Activated CD8-positive, alpha-beta memory T cell treated with anti-CD3 and anti-CD28 coated beads, Interleukin-2, amount 10 ng/mL, durations not matched to agents 7 days and 5 days (primary cell): Measurements from ENCODE around the gene LNPEP. TPM values are rescaled to one million over a fixed set of nuclear protein-coding genes. Genes with fewer than 3 reads are reported as not detected.

ENCODE experiments used
- ATAC-seq: fragments of 150-1000 bp; cut with Tn5 transposase; one replicate; pipeline ENCODE4 v1.10.0; 2021; ENCODE audit warnings: moderate library complexity
- CTCF ChIA-PET: fragments of 350-600 bp; sonication (Branson Sonifier 250); formaldehyde crosslinking; loops from one replicate; lab custom pipeline; 2021; ENCODE audit warnings: antibody characterized with exemption; lab: Charles Lee
- DNase-seq: peaks from one replicate; pipeline ENCODE4 v3.0.0-alpha.2; 2020
- H3K27ac Mint-ChIP-seq: one replicate; pipeline ENCODE4 v1.8.0; 2021; ENCODE audit warnings: mild to moderate bottlenecking, mixed read lengths
- H3K27me3 Mint-ChIP-seq: one replicate; pipeline ENCODE4 v1.8.0; 2021; ENCODE audit warnings: mixed read lengths
- H3K36me3 Mint-ChIP-seq: one replicate; pipeline ENCODE4 v1.8.0; 2021; ENCODE audit warnings: mild to moderate bottlenecking, mixed read lengths
- H3K4me1 Mint-ChIP-seq: one replicate; pipeline ENCODE4 v1.8.0; 2021; ENCODE audit warnings: mixed read lengths
- H3K4me3 Mint-ChIP-seq: one replicate; pipeline ENCODE4 v1.8.0; 2021; ENCODE audit warnings: mild to moderate bottlenecking, moderate library complexity, mixed read lengths
- H3K9me3 Mint-ChIP-seq: one replicate; pipeline ENCODE4 v1.8.0; 2022; ENCODE audit warnings: low read depth, mixed read lengths
- total RNA-seq, 2 experiments: library from RNA; stranded (reverse); gene quantifications; one replicate each; pipeline ENCODE4 v1.2.3, GENCODE V29; 2021

LNPEP gene
- total RNA-seq, 2 experiments from 2014 or later, result 67.4 to 80.4 TPM

DNA sequence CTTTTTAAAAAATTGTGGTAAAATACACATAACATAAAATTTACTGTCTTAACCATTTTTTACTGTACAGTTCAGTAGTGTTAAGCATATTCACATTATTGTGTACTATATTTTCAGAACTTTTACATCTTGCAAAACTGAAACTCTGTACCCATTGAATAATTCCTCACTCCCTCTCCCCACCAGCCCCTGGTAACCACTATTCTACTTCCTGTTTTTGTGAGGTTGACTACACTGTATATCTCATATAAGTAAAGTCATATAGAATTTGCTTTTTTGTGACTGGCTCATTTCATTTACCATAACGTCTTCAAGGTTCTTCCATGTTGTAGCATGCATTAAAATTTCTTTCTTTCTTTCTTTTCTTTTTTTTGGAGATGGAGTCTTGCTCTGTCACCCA, 87.0 kb downstream of the LNPEP start:
- H3K4me3 Mint-ChIP-seq, result no peak overlapping the region
- CTCF ChIA-PET, result no interaction called here
- DNase-seq, result no peak
- no peaks in the 10 kb centered on the region for H3K27me3 Mint-ChIP-seq
- H3K9me3 Mint-ChIP-seq, result no peaks in the 10 kb centered on the region
- peak overlapping the region; percentile 76 for H3K27ac Mint-ChIP-seq
- ATAC-seq, result peak; percentile 82
- H3K36me3 Mint-ChIP-seq, result peaks cover 67% of the 10 kb centered on the region
- H3K4me1 Mint-ChIP-seq, result peaks cover 31% of the 10 kb centered on the region

DNA sequence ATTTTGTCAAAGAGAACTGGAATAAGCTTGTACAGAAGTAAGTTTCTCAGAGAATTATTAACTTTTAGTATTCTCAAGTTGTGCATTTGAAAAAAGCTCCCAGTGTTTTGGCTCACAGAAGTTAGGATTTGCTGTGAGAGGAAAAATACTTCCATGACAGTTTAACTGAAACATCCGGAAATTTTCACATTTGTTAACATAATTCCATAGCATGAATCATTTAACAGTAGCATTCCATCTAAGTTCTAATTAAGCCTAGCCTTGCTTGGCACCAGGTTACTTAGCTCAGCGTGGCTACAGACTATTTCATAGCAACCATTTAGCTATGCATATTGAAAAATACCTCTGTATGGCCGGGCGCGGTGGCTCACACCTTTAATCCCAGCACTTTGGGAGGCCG, 90.8 kb downstream of the LNPEP start:
- H3K27me3 Mint-ChIP-seq, result no peaks in the 10 kb centered on the region
- H3K36me3 Mint-ChIP-seq, result peaks cover 76% of the 10 kb centered on the region
- peaks cover 15% of the 10 kb centered on the region for H3K4me1 Mint-ChIP-seq
- no peak overlapping the region for H3K27ac Mint-ChIP-seq
- H3K9me3 Mint-ChIP-seq, result no peaks in the 10 kb centered on the region
- ATAC-seq (no peak), DNase-seq (no peak)
- CTCF ChIA-PET, result interaction anchor here (0.6 to 2.8 kb wide), 2 partner anchors 158 to 233 kb away, joined by 3 to 5 read pairs; no protein-coding TSS in a partner anchor
- H3K4me3 Mint-ChIP-seq, result no peak overlapping the region

DNA sequence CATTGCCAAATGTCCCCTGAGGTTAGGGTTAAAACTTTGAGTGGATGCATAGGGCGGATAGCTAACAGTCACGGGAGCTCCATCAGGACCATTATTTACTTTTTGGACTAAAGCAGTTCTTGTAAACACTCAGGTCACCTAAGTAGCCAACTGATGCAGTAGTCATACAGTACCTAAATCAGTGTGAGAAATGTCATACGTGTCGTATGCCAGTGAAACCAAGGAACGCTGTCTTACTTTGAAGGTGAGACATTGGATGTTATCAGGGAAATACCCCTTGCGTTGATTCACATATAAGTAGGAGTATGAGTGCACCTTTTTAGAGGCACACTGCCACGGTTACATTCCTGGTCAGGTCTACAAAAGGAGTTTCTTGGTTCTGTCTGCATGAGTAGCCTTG, 101.9 kb downstream of the LNPEP start:
- DNase-seq, result no peak
- peaks cover 27% of the 10 kb centered on the region for H3K36me3 Mint-ChIP-seq
- CTCF ChIA-PET, result no interaction called here
- no peak overlapping the region for H3K27ac Mint-ChIP-seq
- H3K27me3 Mint-ChIP-seq, result no peaks in the 10 kb centered on the region
- no peaks in the 10 kb centered on the region for H3K4me1 Mint-ChIP-seq
- H3K4me3 Mint-ChIP-seq, result no peak overlapping the region
- H3K9me3 Mint-ChIP-seq, result no peaks in the 10 kb centered on the region
- ATAC-seq, result no peak

DNA sequence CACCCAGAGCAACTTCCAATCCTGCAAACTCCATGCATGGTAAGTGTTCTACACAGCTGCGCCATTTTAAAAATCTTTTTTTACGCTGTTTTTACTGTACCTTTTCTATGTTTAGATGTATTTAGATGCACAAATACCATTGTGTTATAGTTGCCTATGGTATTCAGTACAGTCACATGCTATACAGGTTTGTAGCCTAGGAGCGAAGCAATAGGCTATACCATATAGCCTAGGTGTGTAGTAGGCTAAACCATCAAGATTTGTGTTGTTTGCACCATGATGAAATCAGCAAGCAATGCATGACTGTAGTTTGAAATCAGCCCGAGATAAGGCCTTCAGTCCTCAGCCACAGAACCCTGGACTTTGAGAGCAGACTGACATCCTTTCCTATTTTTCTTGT, 105.4 kb downstream of the LNPEP start:
- CTCF ChIA-PET, result interaction anchor here (1.3 kb wide), 1 partner anchor 101 kb away, joined by 4 read pairs; the partner anchor contains the start of gene LIX1

DNA sequence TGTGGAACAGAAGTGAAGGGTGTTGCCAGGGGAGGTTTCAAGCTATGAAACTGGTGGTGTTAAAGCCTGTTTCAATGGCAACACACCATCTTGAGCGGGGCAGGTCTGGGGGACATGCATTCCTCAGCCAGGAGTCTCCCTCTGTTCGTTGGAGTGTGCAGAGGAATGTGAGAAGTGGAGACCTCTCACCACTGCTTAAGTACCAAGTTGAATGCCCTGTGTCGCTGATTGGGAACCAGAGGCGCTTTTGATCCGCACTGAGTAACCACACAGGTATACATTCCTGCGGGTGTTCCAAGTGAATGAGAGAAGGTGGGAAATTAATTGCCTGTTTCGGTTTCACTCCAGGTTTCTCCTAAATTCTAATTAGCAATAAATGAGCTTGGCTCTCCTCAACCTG, 107.1 kb downstream of the LNPEP start:
- Mint-ChIP-seq H3K9me3 (no peaks in the 10 kb centered on the region), H3K27me3 (peaks cover 3% of the 10 kb centered on the region), H3K36me3 (peaks cover 1% of the 10 kb centered on the region), H3K4me3 (no peak overlapping the region), H3K27ac (no peak overlapping the region), H3K4me1 (peaks cover 2% of the 10 kb centered on the region)
- DNase-seq, result no peak
- CTCF ChIA-PET, result interaction anchor here (1.2 kb wide), 1 partner anchor 119 kb away, joined by 3 read pairs; no protein-coding TSS in a partner anchor
- no peak for ATAC-seq

More for the DNA sequence above, 105.4 kb downstream of the LNPEP start:
- Mint-ChIP-seq H3K27me3 (no peaks in the 10 kb centered on the region), H3K36me3 (peaks cover 7% of the 10 kb centered on the region), H3K9me3 (no peaks in the 10 kb centered on the region), H3K4me1 (no peaks in the 10 kb centered on the region), H3K27ac (no peak overlapping the region), H3K4me3 (no peak overlapping the region)
- ATAC-seq (no peak), DNase-seq (no peak)

DNA sequence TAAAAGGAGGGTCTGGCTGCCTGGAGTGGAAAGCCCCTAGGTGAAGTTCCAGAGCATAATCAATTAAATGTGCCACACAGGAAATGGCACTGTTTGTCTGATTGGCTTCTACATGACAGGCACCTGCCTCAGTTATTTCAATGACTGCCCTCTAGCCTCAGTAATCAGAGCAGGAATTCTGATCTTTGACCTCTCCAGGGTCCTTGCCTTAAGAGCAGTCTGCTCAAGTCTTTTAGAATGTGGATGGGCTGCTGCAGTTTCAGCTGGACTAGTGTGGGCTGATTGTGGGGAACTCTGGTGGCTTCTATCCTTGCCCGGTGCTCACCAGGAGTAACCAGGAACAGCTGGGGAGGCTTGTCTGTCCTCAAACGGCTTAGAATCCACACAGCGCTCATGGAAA, 107.6 kb downstream of the LNPEP start:
- no peak overlapping the region for H3K27ac Mint-ChIP-seq
- H3K4me3 Mint-ChIP-seq, result no peak overlapping the region

DNA sequence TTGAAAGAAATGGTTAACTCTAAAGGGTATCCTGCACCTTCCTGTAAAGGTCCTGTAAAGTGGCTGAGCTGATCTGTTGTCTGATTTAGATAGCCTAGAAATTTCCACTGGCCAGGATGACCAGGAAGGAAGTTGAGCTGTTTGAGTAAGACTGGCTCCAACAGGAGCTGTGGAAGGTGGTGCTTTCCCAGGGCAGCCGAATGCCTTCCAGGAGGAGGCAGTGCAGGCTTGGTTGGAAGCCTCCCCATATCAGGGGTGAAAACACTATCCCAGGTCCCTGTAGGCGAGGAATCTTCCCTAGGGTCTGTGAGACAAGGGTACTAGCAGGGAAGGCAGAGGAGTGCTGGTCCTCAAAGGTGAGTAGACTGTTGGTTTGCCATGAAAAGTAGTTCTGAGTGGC, 108.2 kb downstream of the LNPEP start:
- Mint-ChIP-seq H3K4me3 (no peak overlapping the region), H3K36me3 (no peaks in the 10 kb centered on the region), H3K4me1 (peaks cover 2% of the 10 kb centered on the region), H3K27me3 (peaks cover 3% of the 10 kb centered on the region), H3K9me3 (no peaks in the 10 kb centered on the region), H3K27ac (no peak overlapping the region)
- ATAC-seq (no peak), DNase-seq (no peak)
- CTCF ChIA-PET, result interaction anchor here (2.4 kb wide), 1 partner anchor 118 kb away, joined by 9 read pairs; no protein-coding TSS in a partner anchor

More for the DNA sequence above, 107.6 kb downstream of the LNPEP start:
- peaks cover 3% of the 10 kb centered on the region for H3K27me3 Mint-ChIP-seq
- CTCF ChIA-PET, result no interaction called here
- no peaks in the 10 kb centered on the region for H3K9me3 Mint-ChIP-seq
- ATAC-seq (no peak), DNase-seq (no peak)
- H3K4me1 Mint-ChIP-seq, result peaks cover 2% of the 10 kb centered on the region
- peaks cover 1% of the 10 kb centered on the region for H3K36me3 Mint-ChIP-seq

DNA sequence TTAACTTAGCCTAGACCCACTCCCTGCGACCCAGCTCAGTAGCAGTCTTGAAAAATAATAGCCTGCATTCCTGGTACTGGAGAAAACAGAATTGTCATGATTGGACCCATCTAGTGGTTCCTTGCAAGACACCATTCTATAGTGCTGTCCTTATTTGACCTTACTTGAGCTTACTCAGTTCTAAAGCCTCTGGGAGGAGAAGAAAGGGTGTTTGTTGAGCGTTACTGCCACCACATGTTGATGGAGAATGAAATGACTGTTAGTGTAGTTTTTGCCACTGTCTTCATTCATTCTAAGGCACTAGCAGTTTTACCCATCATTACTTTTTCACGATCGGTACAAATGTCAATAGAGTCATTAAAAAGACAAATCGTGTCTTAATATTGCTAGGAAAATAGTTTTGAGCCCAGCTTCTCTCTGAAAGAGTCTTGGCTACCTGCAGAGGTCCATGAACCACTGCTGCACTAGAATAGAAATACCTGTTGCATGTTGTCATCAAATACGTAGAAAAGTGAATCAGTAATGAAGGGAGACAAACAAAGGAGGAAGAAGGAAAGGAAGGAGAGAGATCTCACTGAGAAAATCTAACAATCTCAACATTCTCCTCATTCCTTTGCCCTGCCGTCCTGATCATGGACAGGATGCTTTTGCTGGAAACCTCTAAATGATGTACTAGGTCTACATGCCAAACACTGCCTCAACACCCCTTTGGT, 110.5 kb downstream of the LNPEP start:
- Mint-ChIP-seq H3K4me1 (peaks cover 2% of the 10 kb centered on the region), H3K27ac (no peak overlapping the region), H3K9me3 (no peaks in the 10 kb centered on the region), H3K36me3 (no peaks in the 10 kb centered on the region), H3K4me3 (no peak overlapping the region), H3K27me3 (peaks cover 3% of the 10 kb centered on the region)
- no peak for DNase-seq
- CTCF ChIA-PET, result interaction anchor here (1.0 to 2.4 kb wide), 5 partner anchors 49 to 177 kb away, joined by 4 to 9 read pairs (median 8); partner anchors contain the start of gene LIX1
- peak; percentile 60 for ATAC-seq

DNA sequence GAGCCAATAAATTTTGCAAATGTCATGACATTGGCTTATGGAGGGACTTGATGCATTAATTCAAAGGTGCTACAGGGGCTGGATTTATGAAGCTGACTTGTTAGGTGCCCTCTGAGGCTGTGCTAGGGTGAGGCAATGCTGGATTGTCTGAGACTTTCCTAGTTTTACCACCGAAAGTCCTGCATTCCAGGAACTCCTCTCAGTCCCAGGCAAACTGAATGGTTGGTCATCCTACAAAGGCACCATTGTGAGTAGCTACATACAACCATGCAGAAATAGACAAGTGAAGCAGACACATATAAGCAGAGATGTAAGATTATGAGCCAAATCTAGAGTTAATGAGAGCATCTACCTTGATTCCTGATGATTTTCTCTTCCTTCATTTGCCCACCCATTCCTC, 111.2 kb downstream of the LNPEP start:
- no peak for ATAC-seq
- DNase-seq, result no peak
- H3K9me3 Mint-ChIP-seq, result no peaks in the 10 kb centered on the region
- H3K27ac Mint-ChIP-seq, result no peak overlapping the region
- peaks cover 7% of the 10 kb centered on the region for H3K27me3 Mint-ChIP-seq
- no peaks in the 10 kb centered on the region for H3K36me3 Mint-ChIP-seq
- no peak overlapping the region for H3K4me3 Mint-ChIP-seq
- H3K4me1 Mint-ChIP-seq, result peaks cover 2% of the 10 kb centered on the region
- CTCF ChIA-PET, result interaction anchor here (1.9 to 2.3 kb wide), 2 partner anchors 96 to 178 kb away, joined by 8 read pairs; partner anchors contain the start of gene LIX1

DNA sequence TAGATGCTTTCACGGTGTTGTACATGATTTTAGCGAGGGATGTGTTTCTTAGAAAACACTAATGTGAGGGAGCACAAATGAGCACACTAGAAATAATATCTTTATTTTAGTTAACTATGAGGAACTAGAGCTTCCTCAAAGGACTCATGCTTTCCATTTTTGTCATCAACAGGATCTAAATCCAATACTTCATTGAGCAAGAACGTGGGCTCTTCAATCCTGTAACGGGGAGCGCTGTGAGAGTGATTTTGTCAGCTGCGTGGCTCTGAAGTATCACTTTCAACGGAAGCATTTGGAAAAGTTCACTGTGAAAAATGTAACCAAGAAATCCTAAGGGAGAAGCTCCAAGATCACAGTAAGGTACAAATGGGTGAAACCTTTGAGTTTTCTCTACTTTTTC, 113.3 kb downstream of the LNPEP start:
- ATAC-seq, result no peak
- no peaks in the 10 kb centered on the region for H3K9me3 Mint-ChIP-seq
- peaks cover 27% of the 10 kb centered on the region for H3K27me3 Mint-ChIP-seq
- no peak overlapping the region for H3K4me3 Mint-ChIP-seq
- CTCF ChIA-PET, result interaction anchor here (0.6 to 1.7 kb wide), 4 partner anchors 112 to 297 kb away, joined by 3 to 6 read pairs (median 4); no protein-coding TSS in a partner anchor
- no peak for DNase-seq
- H3K4me1 Mint-ChIP-seq, result peaks cover 2% of the 10 kb centered on the region
- H3K27ac Mint-ChIP-seq, result no peak overlapping the region
- H3K36me3 Mint-ChIP-seq, result no peaks in the 10 kb centered on the region

DNA sequence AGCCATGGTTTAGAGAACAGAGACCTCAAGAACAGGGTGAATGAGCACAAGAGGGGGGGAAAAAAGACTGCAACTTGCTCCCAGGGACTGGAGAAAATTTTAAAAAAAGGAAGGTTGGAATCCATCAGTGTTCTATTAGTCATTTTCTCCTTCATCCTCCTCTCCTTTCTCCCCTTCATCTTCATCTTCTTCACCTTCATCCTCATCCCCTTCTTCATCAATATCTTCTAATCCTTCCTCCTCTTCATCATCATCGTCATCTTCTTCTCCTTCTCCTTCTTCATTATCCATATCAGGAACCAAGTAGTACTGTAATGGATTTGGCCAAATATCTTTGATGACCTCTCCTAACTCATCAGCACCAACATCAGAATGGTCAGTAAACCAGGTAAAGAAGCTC, 120.4 kb downstream of the LNPEP start:
- Mint-ChIP-seq H3K9me3 (no peaks in the 10 kb centered on the region), H3K4me3 (no peak overlapping the region), H3K4me1 (peaks cover 5% of the 10 kb centered on the region), H3K27me3 (peaks cover 44% of the 10 kb centered on the region), H3K36me3 (peaks cover 2% of the 10 kb centered on the region), H3K27ac (no peak overlapping the region)
- no peak for DNase-seq
- ATAC-seq, result no peak
- CTCF ChIA-PET, result no interaction called here

DNA sequence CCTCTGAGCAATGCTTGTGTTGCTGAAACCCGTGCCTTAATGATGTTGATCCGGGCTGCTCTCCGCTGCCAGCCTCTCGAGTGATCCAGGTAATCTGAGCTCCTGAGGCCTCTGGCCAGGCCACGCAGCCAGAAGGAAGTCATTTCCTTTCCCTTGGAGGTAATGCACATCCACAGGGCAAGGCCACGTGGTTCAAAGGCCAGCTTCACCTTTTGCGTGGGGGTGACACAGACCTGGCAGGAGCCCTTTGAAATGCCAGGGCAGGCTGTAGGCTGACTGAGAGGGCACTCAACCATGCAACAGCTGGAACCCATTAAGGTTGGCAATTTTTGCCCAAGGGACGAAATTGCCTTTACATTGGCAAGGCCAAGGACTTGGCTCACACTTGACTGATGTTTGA, 126.2 kb downstream of the LNPEP start:
- ATAC-seq (no peak), DNase-seq (no peak)
- Mint-ChIP-seq H3K4me3 (no peak overlapping the region), H3K27me3 (peaks cover 12% of the 10 kb centered on the region), H3K27ac (no peak overlapping the region), H3K4me1 (peaks cover 8% of the 10 kb centered on the region), H3K9me3 (no peaks in the 10 kb centered on the region), H3K36me3 (no peaks in the 10 kb centered on the region)
- CTCF ChIA-PET, result interaction anchor here (1.0 kb wide), 1 partner anchor 100 kb away, joined by 3 read pairs; no protein-coding TSS in a partner anchor

DNA sequence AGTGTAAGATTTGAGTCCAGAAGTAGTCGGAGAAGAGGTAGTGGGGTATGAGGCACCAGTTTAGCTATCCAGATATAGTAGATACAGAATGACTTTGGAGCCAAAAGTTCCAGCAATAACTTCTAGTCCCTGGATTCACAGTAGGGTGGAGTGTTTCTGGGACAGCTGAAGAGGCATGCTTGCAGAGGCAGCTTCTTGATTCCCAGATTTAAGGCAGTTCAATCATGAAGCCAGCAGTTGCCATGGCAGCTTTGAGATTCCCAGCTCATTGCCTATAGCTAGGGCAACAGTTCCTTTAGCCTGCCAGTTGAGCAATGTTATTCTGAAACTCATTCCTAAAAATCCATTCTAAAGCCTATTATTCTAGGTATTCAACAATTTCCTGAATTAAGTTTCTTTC, 127.4 kb downstream of the LNPEP start:
- CTCF ChIA-PET, result interaction anchor here (1.1 kb wide), 1 partner anchor 16 kb away, joined by 4 read pairs; no protein-coding TSS in a partner anchor
- no peak overlapping the region for H3K27ac Mint-ChIP-seq
- H3K27me3 Mint-ChIP-seq, result peaks cover 14% of the 10 kb centered on the region
- no peaks in the 10 kb centered on the region for H3K36me3 Mint-ChIP-seq
- no peaks in the 10 kb centered on the region for H3K9me3 Mint-ChIP-seq
- ATAC-seq (no peak), DNase-seq (no peak)
- peaks cover 6% of the 10 kb centered on the region for H3K4me1 Mint-ChIP-seq
- H3K4me3 Mint-ChIP-seq, result no peak overlapping the region

DNA sequence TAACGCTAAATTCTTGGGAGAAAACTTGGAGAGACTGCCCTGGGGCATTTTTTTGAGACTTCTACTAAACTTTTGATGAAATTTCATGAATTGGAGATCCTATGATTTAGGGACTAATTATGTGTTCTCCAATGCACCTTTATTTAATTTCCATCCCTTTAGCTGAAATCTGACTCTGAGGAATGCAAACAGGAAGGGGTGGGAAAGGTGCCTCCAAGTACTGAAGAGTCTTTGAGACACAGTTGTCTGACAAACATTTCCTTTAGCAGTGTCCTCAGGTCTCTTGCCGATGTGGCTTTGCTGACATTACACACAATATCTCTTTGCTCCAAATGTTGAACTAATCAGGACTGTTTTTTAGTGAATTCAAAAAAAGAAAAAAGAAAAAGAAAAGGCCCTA, 129.6 kb downstream of the LNPEP start:
- CTCF ChIA-PET, result interaction anchor here (0.6 kb wide), 1 partner anchor 80 kb away, joined by 3 read pairs; no protein-coding TSS in a partner anchor

More for the DNA sequence above, 129.6 kb downstream of the LNPEP start:
- no peak for DNase-seq
- Mint-ChIP-seq H3K9me3 (no peaks in the 10 kb centered on the region), H3K4me3 (no peak overlapping the region), H3K27ac (no peak overlapping the region), H3K27me3 (peaks cover 13% of the 10 kb centered on the region), H3K4me1 (peaks cover 6% of the 10 kb centered on the region), H3K36me3 (no peaks in the 10 kb centered on the region)
- no peak for ATAC-seq
